Stimulated activated CD4-positive, alpha-beta T cell treated with anti-CD3 and anti-CD28 coated beads, Interleukin-4, amount 100 ng/mL, for 4 hours (primary cell): ENCODE measurements around the gene CRHR1.

ENCODE experiments used
- DNase-seq, 2 experiments: peaks; one replicate each; pipeline ENCODE4 v3.0.0-alpha.2; 2020

Gene CRHR1

DNA sequence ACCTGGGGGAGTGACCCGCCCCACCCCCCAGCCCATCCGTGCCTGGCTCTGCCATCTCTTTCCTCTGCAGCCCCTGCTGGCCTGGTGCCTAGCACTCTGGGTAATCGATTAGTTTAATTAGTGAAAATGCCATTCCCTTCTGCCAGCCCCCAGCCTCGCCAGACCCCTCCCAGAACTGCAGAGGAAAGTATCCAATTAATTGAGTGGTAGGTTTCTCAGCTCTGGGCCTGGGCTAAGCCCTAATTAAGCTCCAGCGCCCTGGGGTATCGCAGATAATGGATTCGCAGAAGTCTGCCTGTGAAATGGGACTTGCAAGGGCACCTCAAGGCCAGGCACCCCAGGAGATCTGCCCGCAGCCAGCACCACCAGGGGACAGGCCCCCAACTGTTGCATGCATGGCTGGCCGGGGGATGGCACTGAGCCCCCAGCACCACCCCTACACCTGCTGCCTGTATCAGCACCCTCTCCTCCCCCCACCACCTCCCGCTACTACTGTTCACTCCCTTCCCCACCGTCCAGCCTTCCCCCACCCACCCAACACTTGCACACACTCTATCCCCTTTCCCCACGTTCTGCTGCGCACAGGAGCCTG, 40.9 kb downstream of the CRHR1 start:
- no peak for DNase-seq

DNA sequence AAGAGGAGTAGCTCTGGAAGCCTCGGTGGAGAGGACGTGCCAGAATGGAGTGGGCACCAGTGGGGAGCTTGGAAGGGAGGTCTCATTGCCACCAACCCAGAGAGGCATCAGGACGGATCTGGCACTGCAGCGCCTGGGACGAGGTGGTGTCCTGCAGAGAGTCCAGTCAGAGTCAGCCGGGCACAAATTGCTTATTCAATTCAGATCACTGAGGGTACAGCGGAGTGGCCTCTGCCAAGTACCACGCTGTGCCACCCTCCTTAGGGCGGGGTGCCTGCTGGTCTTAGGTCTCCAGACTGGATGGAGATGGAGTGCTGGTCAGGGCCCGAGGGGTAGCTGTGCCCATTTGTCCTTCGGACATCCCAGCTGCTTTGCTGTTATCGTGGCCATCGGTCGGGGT, 41.7 kb downstream of the CRHR1 start:
- no peak for DNase-seq

DNA sequence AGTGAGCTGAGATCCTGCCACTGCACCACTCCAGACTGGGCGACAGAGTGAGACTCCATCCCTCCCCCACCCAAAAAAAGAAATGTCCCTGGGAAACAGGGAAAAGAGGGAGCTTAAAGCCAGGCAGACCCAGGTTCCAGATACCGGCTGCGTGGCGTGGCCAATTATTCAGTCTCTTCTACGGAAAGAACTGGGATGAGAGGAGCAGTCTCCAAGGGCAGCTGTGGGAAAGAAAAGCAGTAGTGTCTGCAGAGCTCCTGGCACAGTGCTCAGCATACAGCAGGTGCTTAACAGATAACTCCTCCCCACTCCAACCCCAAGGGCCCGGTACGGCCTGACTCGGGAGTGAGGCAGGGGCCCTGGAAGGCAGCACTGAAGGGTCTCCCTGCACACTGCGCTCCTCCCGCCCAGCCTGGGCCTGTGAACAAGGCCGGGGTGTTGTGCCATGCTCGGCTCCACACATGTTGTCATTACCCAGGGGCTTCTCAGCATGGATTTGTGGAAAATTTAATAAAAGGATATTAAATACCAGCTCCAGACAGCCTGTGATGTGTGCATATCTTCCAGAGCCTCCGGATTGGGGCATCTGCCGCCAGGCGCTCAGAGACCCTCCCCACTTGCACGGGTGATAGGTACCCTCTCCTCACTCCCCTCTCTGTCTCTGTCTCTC, 42.9 kb downstream of the CRHR1 start:
- DNase-seq: no peak

DNA sequence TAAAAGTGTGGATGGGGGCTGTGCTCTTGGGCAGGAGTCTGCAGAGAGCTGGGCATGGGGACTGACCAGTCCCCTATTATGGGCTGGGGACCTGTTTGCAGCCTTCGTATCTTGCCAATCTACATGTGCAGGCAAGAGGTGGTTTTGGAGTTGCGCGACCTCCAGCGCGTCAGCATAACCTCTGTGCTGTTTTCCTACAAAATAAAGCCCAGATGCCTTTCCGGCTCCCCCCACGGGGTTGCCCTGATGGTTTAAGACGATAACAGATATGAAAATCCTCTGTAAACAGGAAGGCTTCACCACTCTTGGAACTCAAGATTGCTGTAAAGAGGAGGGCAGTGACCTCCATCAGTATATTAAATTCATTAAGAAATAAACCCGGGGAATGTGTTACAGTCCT, 44.1 kb downstream of the CRHR1 start:
- no peak for DNase-seq

DNA sequence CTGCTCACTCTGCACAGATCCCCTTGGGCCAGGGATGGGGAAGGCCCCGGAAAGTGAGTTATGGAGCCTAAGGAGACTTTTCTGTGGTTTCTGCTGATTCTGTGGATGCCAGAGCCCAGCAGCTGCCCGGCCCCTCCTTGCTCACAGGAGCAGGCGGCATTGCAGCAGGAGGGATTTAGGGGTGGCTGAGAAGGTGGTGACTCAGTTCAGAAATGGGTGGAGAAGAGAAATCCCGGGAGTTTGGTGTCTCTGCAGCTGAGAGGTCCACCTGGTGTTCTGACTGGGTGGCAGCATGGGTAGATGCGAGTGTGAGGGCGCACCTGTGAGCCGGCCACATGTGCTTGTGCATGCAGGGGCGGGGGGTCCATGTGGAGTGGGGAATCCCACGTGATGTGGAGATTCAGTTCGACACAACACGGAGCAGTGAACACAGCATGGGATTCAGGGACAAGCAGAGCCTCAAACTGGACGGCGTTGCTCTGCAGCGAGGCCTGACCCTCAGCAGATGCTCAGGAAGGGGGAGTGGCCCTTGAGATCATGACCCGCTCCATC, 44.5 kb downstream of the CRHR1 start:
- DNase-seq: no peak

DNA sequence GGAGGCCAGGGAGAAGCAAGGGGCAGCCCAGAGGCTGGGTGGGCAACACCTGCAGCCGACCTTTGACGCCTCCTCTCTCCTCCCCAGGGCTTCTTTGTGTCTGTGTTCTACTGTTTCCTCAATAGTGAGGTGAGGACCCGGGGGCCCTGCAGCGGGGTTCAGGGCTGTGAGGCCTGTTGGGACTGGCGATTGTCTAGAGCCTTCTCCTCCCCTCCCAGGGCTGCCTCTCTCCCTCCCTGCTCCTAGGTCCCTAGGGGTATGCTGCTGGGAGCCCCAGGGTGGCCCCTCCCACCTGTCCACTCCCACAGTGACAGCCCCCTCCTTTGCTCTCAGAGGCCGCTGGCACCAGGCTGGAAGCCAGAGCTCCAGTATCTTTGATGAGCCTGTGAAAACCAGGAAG, 49.8 kb downstream of the CRHR1 start:
- DNase-seq: no peak

GRCh38 chr17:45834471-45835396, 50.6 kb downstream of the CRHR1 start:
- DNase-seq: no peak

DNA sequence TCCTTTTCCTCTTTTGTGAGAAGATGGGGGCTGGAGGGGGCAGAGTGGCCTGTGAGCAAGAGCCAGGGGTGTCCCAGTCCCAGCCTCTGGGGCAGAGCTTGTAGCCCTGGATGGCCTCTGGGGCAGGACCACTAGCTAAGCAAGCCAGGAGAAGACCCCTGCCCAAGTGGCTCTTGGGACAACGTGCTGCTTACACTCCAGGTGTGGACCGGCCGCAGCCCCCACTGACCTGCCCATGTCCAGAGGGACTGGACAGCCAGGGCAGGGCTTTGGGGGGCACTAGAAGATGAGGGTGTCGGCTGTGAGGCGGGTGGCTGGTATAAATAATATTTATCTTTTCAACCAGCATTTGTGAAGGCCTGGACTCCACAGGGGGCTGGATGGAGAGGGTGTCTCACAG, 51.4 kb downstream of the CRHR1 start:
- DNase-seq: no peak

GRCh38 chr17:45836047-45837044, 52.2 kb downstream of the CRHR1 start:
- DNase-seq: no peak

DNA sequence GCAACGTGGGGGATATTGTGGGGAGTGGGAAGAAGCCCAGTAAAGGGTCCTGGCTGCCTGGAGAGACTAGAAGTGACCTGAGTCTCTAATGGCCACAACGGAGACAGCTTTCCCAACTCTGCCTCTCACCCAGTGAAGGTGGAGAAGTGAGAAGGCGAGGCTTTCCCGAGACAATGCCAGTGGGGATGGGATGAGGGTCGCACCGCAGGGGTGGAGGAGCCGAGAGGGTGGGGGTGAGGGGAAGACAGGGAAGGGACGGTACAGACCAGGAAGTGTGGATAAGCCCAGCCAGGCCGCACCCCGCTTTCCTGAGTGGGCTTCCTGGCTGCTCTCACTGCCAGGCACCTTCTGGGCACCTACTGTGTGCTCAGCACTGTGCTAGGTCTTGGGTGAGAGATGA, 53.1 kb downstream of the CRHR1 start:
- no peak for DNase-seq

DNA sequence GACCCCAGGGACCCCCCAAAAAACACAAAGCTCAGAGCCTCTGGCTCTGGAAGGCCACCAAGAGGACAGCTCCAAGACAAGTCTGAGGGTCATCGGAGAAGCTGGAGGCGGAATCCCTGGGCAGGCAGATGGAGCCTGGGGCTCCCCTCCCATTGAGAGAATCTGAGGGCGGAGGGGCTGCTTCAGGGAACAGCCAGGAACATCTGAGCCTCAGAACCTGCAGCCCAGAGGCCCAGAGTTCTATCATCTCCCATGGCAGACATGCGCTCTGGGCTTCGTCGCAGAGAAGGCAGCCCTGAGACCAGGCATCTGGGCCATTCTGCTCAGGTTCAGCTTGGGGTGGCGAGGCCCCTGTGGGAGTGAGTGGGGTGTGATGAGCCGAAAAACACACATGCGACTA, 53.5 kb downstream of the CRHR1 start:
- no peak for DNase-seq

DNA sequence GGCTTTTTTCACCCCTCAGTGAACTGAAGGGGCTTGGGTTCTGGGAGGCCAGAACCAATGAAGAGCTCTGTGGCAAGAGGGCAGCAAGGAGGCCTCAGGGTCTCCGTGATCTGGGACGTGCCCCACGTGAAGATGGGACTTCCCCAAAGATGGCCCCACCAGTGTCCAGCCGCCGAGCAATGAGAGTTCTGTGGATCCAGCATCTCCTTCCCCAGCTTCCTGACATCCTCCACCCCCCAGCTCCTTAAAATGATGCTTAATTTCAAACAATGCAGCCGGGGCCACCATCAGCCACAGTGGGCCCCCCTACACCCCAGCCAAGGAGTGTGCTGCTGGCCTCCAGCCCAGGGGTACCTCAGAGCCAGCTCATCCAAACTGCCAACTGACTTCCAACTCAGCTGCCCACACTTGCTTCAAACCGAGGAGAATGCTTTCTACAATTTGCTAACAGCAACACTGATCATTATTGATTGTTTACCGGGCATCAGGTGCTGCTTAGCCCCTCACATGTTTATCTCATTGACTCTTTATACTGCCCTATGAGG, 54.7 kb downstream of the CRHR1 start:
- no peak for DNase-seq

DNA sequence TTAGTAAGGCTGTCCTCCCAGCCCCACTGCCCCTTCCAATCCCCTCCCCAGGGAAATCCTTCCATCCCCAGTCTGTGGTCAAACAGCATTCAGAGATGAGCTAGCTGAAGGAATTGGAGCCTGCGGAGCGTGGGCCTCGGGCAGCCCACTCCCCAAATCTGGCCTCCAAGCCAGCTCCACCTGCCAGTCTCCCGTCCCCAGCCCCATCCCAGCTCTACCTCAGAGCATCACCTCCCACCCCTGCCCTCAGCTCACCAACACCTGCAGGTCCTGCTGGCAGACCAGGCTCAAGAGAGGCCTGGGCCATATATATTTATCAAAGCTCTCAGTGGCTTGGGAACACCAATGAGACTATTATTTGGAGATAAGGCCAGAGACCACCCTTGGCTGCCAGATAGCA, 55.3 kb downstream of the CRHR1 start:
- DNase-seq: no peak

- DNase-seq: no peak
These were observed 57.1 kb downstream of the CRHR1 start for GRCh38 chr17:45841186-45841585.

DNA sequence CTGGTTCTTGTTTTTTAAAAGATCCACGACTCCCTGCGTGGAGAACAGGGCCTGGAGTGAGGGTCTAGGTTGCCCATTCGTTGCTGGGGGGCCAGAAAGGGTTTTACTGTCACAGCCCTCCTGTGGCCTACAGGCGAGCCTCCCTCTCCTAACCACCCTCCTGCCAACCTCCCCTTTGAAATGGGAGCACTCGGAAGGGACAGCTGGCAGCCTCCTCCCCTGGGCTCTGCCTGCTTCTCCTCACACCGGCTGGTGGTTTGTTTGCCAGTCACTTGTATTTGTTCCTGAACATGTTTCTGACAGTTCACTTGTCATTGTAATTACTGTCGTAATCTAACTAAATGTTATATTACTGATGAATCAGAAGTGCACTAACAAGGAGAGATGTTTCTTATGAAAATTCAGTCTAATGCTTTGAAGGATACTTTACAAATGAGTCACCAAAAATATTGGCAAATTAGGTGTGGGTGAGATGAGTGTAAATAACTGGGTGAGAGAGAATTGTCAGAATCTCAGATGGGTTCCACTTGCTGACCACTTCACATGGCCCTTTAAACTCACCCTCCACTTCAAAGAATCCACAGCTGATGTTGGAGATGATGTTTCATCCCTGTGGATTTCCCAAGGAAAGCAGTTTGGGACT, 57.9 kb downstream of the CRHR1 start:
- DNase-seq: no peak

DNA sequence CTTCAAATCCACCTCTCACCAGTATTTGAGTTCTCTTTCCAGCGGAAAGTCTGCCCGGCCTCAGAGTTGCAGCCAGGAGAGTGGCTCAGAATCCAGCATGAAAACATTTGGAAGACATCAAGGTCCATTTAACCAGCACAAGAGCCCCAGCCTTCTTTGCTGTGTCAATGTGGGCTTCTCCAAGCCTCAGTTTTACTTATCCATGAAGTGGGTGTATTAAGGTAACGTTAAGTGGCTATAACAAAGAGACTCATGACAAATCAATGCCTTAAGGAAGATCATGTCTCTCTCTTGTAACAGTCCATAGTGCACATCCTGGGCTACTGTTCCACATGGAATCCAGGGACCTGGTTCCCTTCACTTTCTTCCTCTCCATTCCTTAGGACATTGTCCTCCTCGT, 59.6 kb downstream of the CRHR1 start:
- DNase-seq: no peak

DNA sequence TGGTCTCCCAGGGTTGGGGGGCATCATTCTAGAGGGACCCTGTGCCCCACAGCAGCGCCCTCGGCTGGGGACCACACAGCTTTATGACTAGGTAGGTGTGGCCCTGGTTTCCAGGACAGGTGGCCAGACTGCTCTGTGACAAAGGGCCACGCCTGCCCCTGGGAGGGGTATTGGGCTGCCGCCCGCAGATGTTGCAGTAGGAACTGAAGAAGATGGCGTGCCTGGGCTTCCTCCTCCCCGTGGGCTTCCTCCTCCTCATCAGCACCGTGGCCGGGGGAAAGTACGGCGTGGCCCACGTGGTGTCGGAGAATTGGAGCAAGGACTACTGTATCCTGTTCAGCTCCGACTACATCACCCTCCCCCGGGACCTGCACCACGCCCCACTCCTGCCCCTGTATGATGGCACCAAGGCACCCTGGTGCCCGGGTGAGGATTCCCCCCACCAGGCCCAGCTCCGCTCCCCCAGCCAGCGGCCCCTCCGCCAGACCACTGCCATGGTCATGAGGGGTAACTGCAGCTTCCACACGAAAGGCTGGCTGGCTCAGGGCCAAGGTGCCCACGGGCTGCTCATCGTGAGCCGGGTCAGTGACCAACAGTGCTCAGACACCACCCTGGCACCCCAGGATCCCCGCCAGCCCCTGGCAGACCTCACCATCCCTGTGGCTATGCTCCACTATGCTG, 60.7 kb downstream of the CRHR1 start, which contains the start of gene SPPL2C:
TSS of gene SPPL2C (plus strand) at position 187 of the 681 bp plus-strand sequence. CDS start at position 213, 26 bp downstream.
- DNase-seq: no peak

- DNase-seq: no peak
These were observed 61.5 kb downstream of the CRHR1 start for GRCh38 chr17:45845376-45846185.

- no peak for DNase-seq
These were observed 62.1 kb downstream of the CRHR1 start for GRCh38 chr17:45846223-45846622.

DNA sequence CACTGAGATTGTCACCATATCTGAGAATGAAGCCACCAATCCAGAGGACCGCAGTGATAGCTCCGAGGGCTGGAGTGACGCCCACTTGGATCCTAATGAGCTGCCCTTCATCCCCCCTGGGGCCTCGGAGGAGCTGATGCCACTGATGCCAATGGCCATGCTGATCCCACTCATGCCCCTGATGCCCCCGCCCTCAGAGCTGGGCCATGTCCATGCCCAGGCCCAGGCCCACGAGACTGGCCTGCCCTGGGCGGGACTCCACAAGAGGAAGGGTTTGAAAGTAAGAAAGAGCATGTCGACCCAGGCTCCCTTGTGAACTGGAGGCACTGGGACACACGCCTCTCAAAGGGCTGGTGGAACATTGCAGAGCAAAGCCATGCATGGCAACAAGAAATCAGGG, 62.5 kb downstream of the CRHR1 start:
- no peak for DNase-seq
